T-helper 22 cell (primary cell): Measurements from ENCODE around the gene SDR9C7.
"Not testable (repeated sequence)": the region's sequence is repeated elsewhere in the genome, so short reads cannot be mapped to it uniquely, and the experiment has no call there.

Source experiments
- DNase-seq: peaks from one replicate; pipeline ENCODE4 v3.0.0-alpha.2; 2020; ENCODE audit warnings: low read depth

Gene SDR9C7

DNA sequence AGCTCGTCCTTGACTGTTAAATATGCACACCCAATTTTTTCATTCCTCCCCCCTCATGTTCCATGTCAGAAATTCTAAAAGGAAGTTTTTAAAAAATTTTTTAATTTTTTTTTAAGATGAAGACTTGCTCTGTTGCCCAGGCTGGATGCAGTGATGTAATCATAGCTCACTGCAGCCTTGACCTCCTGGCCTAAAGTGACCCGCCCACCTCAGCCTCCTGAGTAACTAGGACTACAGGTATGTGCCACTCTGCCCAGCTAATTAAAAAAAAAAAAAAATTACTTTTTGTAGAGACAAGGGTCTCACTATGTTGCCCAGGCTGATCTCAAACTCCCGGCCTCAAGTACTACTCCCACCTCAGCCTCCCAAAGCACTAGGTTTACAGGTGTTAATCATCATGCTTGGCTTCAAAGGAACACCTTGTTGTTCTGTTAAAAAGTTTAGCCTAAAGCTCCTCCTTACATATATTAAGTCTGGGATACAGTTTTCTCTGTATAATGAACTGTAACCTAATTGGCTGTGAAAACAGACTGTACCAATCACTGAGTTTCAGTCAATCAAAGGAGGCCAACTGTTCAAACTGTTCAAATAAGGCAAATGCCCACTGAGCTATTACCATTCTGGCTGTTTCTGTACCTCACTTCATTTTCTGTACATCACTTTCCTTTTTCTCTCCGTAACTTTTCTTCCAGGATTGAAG lies 17.8 kb downstream of the SDR9C7 start:
- DNase-seq: no peak

DNA sequence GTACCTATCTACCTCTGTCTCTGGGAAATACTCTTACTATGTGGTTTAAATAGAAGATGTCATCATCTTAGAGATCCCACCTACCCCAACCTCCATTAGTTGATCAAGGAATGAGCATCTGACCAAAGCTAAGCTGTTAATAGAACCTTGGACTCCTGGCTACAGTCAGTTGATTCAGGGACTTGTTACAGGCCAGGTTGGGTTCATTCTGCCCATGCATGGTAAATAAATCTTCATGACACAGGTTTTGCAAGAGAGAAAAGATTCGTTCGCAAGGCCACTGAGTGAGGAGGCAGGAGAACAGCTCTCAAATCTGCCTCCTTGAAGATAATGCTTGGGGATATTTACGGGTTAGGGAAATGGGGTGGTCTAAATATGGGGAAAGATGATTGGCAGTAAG lies 19.5 kb downstream of the SDR9C7 start:
- no peak for DNase-seq

DNA sequence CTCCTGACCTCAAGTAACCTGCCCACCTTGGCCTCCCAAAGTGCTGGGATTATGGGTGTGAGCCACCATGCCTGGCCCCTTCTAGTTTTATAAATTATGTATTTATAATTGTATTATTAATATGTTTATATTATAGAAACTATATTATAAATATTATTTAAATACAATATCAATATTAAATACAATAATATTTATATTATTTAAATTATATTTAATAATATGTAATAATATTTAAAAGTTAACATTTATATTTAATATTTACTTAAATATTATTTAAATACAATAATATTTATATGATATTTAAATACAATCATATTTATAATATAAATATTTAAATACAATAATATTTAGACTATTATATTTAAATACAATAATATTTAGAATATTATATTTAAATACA lies 20.0 kb downstream of the SDR9C7 start:
- DNase-seq: no peak

DNA sequence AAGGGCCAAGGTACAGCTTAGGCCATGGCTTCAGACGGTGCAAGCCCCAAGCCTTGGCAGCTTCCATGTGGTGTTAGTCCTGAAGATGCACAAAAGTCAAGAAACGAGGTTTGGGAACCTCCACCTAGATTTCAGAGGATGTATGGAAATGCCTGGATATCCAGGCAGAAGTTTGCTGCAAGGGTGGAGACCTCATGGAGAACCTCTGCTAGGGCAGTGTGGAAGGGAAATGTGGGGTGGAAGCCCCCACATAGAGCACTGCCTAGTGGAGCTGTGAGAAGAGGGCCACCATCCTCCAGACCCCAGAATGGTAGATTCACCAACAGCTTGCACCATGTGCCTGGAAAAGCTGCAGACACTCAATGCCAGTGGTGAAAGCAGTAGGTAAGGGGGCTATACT lies 24.8 kb downstream of the SDR9C7 start:
- not testable (repeated sequence) for DNase-seq

DNA sequence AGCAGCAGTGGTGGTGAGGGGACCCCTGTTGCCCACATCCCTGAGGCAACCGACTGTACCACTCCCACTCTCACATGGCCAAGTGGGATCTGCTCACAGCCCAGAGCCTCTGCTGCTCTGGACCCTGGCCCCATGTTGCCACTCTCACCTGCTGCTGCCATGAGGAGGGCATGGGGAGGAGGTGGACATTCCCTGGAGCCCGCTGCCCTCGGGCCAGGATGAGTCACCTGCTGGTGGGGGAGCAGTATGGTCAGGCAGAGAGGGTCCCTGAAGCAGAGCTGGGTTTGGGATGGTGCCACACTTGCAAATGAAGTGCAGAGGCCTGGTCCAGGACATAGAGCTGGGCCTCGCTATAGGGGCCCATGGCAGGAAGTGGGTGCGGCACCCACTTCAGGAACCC lies 26.1 kb downstream of the SDR9C7 start:
- DNase-seq: no peak

DNA sequence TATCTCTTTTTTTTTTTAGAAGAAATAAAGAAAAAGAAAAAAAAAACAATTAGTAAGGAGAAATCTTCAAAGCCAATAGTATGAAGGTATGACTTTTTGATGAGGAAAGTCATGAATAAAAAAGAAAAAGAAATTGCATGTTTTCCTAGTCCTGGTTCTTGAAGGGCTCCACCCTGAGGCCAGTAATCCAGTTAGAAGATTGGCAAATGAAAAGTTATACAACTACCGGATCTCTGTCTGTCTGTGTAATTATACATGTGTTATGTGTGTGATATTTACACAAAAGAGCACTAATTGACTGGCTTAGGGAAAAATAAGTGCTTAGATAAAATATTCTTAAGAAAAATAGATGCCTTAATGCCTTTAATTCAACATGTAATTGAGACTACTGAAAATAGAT lies 28.4 kb downstream of the SDR9C7 start:
- no peak for DNase-seq

DNA sequence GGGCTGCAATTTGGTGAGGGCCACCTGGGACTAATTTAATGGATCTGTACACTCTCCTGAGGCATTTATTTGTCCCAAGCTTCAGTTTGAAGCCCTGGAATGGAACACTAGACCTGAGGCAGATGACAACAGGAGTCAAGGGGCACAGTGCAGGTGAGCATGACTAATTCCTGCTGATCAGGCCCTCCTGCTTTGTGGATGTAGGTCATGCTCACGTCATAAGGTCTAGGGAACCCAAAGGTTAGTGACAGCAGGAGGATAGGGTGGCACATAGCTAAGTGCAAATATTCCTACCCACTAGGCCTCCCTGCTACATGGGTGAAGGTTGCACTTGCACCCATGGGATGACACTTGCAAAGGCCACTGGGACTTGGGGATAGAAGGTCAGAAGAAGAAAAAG lies 30.8 kb downstream of the SDR9C7 start:
- no peak for DNase-seq

DNA sequence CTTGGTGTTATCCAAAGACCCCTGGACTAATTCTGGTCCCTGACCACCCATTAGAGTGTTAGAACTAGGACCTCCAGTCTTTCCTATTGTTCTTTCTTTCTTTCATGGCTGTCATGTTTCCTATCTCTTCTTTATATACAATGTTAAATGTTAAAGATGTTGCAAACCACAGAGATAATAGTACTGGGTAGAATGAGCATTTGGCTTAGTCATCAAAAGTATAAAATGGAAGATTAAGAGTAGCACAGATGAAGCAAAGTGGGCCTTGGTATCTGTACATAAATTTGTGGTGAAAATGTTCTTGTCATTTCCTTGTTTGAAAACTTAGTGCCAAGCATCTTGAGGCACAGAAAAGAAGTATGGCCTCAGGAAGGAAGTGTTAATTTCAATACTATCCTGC lies 32.9 kb downstream of the SDR9C7 start:
- DNase-seq: not testable (repeated sequence)

DNA sequence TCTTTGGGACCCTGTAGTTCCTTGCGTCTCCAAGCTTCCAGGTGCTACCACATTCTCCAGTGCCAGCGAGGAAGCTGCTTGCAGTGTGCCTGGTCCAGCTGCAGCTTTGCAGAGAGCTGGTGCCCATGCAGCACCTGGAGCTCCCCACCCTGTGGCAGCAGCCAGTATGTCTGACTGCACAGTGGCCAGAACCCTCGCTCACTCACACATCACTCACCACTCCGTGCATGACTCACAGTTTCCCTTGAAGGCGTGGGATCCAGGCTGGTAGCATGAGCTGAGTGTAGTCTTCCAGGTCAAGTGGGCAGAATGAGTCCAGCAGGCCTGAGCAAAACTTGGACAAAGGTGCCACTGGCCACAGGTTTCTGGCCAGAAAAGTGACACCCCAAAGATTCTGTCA lies 33.6 kb downstream of the SDR9C7 start:
- DNase-seq: no peak

DNA sequence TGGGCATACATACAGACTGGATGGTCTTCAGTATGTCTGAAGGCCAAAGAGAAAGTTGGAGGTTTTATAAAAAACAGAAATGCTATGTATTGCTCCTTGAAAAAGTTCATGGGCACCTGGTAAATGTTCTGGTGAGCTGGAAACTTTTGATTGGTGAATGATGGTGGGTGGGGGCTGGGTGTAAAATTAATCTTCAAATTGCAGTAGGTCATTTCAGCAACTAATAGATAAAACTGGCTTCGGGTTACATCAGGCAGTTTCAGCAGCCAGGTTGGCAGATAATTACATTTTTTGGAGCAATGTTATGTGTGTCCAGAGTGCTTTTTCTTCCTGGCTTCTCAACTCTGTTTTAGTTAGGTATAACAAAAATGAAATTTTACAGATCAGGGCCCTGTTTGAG lies 35.3 kb downstream of the SDR9C7 start:
- DNase-seq: no peak

DNA sequence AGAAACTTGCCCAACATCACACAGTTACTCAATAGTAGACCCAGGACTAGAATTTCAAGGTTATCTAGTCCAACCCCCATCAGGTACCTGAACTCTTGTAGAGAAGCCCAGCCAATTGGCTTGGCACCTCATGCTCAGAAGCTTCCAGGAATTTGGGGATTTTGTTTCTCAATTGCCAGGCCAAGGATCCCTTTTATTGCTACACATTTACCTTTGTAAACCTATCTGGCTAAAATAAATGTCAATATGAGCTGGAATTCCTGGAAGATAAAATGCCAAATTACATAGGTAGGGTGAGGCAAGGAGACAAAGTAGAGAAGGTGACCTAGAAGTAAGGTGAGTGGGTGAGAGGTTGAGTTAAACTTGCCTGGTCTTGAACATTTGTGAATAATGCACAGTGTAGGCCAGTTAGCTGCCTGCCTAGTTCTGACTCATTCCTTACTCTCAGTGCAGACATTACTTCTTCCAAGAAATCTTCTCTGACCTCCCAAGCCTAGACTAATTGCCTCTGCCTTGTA lies 36.3 kb downstream of the SDR9C7 start:
- DNase-seq: no peak

DNA sequence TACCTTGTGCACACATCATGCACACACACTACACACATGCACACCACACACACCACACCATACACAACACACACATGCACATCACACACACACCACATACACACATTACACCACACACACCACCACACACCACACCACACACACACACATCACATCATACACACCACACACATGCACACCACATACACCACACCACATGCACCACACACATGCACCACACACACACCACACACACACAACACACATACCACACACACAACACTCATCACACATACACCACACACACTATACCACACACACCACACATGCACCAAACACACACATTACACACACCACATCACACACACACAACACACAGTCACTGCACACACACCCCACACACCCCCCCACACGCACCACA lies 38.1 kb downstream of the SDR9C7 start:
- no peak for DNase-seq

DNA sequence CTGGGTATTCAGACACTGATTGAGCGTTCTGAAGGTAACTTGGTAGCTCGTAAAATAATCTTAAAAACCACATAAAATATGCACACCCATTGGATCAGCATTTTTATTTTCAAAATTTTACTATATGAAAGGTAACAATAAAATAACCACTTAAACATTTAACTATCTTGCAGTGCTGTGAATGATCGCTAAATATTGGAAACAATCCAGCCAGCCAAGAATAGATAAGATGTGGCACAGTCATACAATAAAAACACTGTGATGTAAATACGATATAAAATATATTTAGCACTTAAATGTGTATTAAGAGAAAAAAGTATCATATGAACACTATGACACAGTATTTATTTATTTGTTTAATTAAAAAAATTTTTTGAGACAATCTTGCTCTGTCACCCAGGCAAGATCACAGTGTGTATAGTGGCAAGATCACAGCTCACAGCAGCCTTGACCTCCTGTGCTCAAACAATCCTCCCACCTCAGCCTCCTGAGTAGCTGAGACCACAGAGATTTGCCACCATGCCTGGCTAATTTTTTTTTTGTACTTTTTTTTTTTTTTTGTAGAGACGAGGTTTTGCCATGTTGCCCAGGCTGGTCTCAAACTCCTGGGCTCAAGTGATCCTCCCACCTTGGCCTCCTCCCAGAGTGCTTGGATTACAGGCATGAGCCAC lies 39.4 kb downstream of the SDR9C7 start:
- DNase-seq: no peak

DNA sequence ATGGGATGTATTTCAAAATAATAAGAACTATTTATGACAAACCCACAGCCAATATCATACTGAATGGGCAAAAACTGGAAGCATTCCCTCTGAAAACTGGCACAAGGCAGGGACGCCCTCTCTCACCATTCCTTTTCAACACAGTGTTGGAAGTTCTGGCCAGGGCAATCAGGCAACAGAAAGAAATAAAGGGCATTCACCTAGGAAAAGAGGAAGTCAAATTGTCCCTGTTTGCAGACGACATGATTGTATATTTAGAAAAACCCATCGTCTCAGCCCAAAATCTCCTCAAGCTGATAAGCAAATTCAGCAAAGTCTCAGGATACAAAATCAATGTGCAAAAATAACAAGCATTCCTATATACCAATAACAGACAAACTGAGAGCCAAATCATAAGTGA lies 42.3 kb downstream of the SDR9C7 start:
- DNase-seq: not testable (repeated sequence)

DNA sequence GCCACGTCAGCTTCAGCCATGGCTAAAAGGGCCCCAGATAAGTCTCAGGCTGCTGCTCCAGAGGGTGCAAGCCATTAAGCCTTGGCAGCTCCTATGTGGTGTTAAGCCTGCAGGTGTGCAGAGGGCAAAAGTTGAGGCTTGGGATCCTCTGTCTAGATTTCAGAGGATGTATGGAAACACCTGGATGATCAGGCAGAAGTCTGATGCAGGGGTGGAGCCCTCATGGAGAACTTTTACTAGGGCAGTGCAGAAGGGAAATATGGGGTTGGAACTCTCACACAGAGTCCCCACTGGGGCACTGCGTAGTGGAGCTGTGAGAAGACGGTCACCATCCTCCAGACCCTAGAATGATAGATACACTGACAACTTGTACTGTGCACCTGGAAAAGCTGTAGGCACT lies 47.9 kb downstream of the SDR9C7 start:
- no peak for DNase-seq

DNA sequence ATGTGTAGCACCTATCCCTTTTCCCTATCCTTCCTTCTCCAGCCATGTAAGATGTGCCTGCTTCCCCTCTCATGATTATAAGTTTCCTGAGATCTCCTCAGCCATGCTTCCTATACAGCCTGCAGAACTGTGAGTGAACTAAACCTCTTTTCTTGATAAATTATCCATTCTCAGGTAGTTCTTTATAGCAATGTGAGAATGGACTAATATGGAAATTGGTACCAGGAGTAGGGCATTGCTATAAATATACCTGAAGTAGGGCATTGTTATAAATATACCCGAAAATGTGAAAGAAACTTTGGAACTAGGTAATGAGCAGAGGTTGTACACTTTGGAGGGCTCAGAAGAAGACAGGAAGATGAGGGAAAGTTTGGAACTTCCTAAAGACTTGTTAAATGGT lies 48.9 kb downstream of the SDR9C7 start:
- no peak for DNase-seq

DNA sequence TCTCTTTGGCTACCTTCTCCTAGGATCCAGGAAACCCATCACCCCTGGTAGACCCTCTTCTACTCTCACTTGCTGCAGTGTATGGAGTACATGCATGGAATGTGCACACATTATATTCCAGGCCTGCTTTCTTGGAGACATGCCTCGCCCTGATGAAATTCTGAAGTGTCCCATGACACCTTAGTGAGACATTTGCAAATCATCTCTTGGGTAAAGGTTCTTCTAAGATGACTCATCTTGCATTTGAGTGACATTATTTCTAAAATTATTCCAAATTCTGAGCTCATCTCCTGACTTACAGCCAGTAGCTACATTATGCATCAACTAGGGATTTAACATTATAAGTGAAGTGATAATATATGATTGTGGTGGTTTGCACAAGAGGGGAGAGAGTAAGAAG lies 49.8 kb downstream of the SDR9C7 start:
- no peak for DNase-seq

DNA sequence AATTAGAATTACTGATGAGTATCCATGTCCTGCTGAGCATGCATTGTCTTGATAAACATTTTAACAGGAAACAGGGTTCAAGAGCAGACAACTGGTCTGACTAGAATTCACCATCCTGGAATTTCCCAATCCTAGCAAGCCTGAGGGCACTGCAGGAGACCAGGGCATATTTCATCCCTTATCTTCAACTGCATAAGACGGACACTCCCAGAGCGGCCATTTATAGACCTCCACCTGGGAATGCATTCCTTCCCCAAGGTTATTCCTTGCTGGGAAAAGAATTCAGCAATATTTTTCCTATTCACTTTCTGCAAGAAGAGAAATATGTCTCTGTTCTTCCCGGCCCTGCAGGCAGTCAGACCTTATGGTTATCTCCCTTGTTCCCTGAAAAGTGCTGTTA lies 51.8 kb downstream of the SDR9C7 start:
- not testable (repeated sequence) for DNase-seq

DNA sequence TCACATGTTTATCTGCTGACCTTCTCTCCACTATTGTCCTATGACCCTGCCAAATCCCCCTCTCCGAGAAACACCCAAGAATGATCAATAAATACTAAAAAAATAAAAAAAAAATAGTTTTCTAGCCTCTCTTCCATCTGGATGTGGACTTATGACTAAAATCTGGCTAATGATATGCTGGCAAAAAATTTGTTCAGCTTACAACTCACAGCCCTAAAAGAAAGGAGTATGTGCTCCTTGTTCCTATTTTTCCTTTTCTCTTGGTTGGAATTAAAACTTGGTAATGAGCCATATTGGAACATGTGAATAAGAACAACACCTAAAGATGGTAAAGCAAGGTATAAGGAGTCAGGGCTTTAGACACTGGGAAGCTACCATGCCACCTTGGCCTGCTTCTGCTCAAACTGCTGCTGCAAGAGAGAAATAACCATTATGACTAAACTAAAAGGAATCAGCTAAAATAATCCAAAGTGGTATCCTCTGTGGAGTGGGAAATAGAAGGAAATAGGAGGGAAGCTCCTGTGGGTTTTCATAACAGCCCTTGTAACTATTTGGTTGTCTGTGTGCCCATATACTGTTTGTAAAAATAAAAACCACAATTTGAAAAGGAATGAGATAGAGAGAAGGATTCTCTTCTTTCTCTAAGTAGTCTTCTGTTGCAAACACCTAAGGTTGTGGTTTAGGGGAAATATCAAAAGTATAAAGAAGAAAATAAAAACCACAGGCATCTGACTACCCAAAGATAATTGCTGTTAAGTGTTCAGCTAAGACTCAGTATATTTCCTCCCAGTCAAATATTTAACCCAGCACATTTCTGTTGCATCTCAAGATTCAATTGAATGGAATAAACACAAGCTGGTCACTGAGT lies 53.8 kb downstream of the SDR9C7 start:
- no peak for DNase-seq

DNA sequence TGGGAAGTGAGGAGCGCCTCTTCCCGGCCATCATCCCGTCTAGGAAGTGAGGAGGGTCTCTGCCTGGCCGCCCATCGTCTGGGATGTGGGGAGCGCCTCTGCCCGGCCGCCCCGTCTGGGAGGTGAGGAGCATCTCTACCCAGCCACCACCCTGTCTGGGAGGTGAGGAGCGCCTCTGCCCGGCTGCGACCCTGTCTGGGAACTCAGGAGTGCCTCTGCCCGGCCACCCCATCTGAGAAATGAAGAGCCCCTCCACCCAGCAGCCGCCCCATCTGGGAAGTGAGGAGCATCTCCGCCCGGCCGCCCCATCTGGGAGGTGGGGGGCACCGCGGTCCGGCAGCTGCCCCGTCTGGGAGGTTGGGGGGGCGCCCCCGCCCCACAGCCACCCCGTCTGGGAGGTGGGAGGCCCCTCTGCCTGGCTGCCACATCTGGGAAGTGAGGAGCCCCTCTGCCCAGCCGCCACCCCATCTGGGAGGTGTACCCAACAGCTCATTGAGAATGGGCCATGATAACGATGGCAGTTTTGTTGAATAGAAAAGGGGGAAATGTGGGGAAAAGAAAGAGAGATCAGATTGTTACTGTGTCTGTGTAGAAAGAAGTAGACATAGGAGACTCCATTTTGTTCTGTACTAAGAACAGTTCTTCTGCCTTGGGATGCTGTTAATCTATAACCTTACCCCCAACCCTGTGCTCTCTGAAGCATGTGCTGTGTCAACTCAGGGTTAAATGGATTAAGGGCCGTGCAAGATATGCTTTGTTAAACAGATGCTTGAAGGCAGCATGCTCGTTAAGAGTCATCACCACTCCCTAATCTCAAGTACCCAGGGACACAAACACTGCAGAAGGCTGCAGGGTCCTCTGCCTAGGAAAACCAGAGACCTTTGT lies 54.7 kb downstream of the SDR9C7 start:
- DNase-seq: not testable (repeated sequence)

DNA sequence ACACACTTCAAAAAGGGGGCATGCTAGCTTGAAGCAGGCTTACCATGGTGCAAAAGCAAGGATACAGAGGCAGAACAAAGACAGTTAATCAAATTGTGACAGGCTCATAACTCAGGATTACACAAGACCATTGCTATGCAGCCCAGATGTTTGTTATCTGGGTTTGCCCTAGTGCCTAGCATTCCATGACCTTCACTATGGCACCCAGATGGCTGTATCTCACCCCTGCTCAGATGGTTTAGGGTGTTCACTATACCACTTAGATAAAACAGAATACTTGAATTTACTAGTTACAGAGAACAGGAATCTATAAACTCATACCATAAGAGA lies 56.2 kb downstream of the SDR9C7 start:
- no peak for DNase-seq
